Measurements from ENCODE around the gene LRATD1.
"Not testable (repeated sequence)": the region's sequence is repeated elsewhere in the genome, so short reads cannot be mapped to it uniquely, and the experiment has no call there.

The LRATD1 gene

DNA sequence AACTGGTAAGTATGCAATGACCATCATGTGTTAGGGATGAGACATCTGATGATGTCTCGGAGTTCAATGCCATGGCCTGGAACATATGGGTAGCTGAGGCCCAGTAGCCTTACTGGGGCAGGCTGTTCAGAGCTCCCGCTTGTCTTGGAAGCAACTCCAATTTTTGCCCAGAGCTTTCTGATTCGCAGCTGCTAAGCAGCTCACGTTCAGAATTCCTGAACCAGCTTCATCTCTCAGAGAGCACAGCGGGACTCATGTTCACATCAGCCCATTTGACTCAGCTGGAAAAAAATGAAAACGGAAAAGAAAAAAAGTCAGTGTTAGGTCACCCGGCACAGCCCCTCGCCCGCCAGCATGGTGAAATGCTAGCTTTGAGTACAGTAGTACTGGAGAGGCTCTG lies 16.8 kb upstream of the LRATD1 start:
- H3K9me3 ChIP-seq (ENCODE audit: control insufficient read depth in 1 of 2, low read length in 2 of 2), result no peaks in the 10 kb centered on the region

DNA sequence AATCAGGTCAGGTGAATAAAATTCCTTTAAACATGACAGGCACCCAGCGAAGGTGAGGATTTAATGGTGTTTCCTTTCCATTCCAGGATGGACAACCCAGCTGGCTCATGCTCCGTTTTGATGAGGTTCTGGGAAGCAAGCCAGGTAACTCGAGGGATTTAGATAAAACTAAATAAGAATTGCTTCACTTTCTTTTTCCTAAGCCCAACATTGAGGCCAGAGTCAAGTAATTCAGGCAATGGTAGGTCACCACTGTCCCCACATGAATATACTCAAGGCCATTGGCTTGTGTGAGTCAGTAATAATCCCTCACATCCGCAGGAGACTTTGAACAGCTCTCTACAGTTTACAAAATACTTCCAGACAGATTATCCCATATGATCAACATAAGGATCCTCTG lies 16.2 kb upstream of the LRATD1 start:
- H3K36me3 ChIP-seq (ENCODE audit: control insufficient read depth in 1 of 2, insufficient read depth in 2 of 2, low read length in 2 of 2), result no peaks in the 10 kb centered on the region

More for the DNA sequence above, 16.8 kb upstream of the LRATD1 start:
- Histone ChIP-seq H3K27ac (ENCODE audit: low read depth, low read length) (no peak overlapping the region), H3K4me3 (ENCODE audit: low read depth in 1 of 2, low read length in 2 of 2) (no peak overlapping the region), H3K27me3 (ENCODE audit: control insufficient read depth in 1 of 2, insufficient read depth in 2 of 2, low read length in 2 of 2) (no peaks in the 10 kb centered on the region), H3K36me3 (ENCODE audit: control insufficient read depth in 1 of 2, insufficient read depth in 2 of 2, low read length in 2 of 2) (no peaks in the 10 kb centered on the region), H3K4me1 (ENCODE audit: control insufficient read depth in 1 of 2, insufficient read depth in 2 of 2, low read length in 2 of 2) (peaks cover 0 to 7% of the 10 kb centered on the region in 2 donors), H3K9ac (ENCODE audit: low read depth in 1 of 2, low read length in 2 of 2) (no peak overlapping the region)

DNA sequence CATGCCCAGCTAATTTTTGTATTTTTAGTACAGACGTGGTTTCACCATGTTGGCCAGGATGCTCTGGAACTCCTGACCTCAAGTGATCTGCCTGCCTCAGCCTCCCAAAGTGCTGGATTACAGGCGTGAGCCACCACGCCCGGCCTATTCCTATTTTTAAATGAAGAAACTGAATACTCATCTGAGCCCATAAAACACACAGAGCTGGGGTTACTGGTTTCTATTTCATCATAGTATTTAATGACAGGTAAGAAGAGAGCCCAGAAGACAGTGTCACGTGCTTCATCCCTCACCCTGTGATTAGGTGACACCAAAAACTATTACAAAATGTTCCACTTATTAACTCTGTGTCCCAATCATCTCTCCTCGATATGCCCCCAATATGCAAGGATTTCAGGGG lies 15.6 kb upstream of the LRATD1 start:
- H3K27ac ChIP-seq (ENCODE audit: low read depth, low read length), result no peak overlapping the region
- H3K4me3 ChIP-seq (ENCODE audit: low read depth in 1 of 2, low read length in 2 of 2), result no peak overlapping the region
- H3K9me3 ChIP-seq (ENCODE audit: control insufficient read depth in 1 of 2, low read length in 2 of 2), result no peaks in the 10 kb centered on the region
- no peak overlapping the region for H3K9ac ChIP-seq (ENCODE audit: low read depth in 1 of 2, low read length in 2 of 2)
- peaks cover 0 to 9% of the 10 kb centered on the region in 2 donors for H3K4me1 ChIP-seq (ENCODE audit: control insufficient read depth in 1 of 2, insufficient read depth in 2 of 2, low read length in 2 of 2)
- no peaks in the 10 kb centered on the region for H3K36me3 ChIP-seq (ENCODE audit: control insufficient read depth in 1 of 2, insufficient read depth in 2 of 2, low read length in 2 of 2)
- no peaks in the 10 kb centered on the region for H3K27me3 ChIP-seq (ENCODE audit: control insufficient read depth in 1 of 2, insufficient read depth in 2 of 2, low read length in 2 of 2)

More for the DNA sequence above, 16.2 kb upstream of the LRATD1 start:
- no peak overlapping the region for H3K9ac ChIP-seq (ENCODE audit: low read depth in 1 of 2, low read length in 2 of 2)
- no peaks in the 10 kb centered on the region for H3K27me3 ChIP-seq (ENCODE audit: control insufficient read depth in 1 of 2, insufficient read depth in 2 of 2, low read length in 2 of 2)
- no peak overlapping the region for H3K4me3 ChIP-seq (ENCODE audit: low read depth in 1 of 2, low read length in 2 of 2)
- H3K4me1 ChIP-seq (ENCODE audit: control insufficient read depth in 1 of 2, insufficient read depth in 2 of 2, low read length in 2 of 2), result peaks cover 0 to 7% of the 10 kb centered on the region in 2 donors
- no peak overlapping the region for H3K27ac ChIP-seq (ENCODE audit: low read depth, low read length)
- no peaks in the 10 kb centered on the region for H3K9me3 ChIP-seq (ENCODE audit: control insufficient read depth in 1 of 2, low read length in 2 of 2)

DNA sequence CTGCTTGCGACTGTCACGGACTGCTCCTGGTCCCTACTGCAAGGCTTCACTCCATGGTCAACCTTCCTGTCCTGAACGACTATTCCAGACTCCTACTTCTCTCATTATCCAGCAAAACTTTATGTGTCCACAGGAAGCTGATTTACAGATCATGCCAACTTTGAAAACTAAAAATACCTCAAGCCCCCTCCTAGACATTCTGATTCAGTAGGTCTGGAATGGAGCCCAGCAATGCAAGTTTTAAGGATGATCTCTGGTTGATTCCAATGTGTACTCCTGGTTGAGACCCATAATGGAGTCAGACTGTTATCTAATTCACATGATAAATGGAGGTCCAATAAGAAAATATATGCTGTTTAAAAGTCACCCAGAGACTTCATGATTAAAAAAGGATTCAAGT lies 13.1 kb upstream of the LRATD1 start:
- H3K36me3 ChIP-seq (ENCODE audit: control insufficient read depth in 1 of 2, insufficient read depth in 2 of 2, low read length in 2 of 2), result no peaks in the 10 kb centered on the region
- no peak overlapping the region for H3K4me3 ChIP-seq (ENCODE audit: low read depth in 1 of 2, low read length in 2 of 2)
- H3K9me3 ChIP-seq (ENCODE audit: control insufficient read depth in 1 of 2, low read length in 2 of 2), result no peaks in the 10 kb centered on the region
- H3K27me3 ChIP-seq (ENCODE audit: control insufficient read depth in 1 of 2, insufficient read depth in 2 of 2, low read length in 2 of 2), result no peaks in the 10 kb centered on the region
- H3K4me1 ChIP-seq (ENCODE audit: control insufficient read depth in 1 of 2, insufficient read depth in 2 of 2, low read length in 2 of 2), result peaks cover 5 to 23% of the 10 kb centered on the region in 2 donors
- H3K9ac ChIP-seq (ENCODE audit: low read depth in 1 of 2, low read length in 2 of 2), result no peak overlapping the region
- H3K27ac ChIP-seq (ENCODE audit: low read depth, low read length), result no peak overlapping the region

GRCh38 chr2:14621114-14621513 lies 11.4 kb upstream of the LRATD1 start:
- no peak overlapping the region for H3K27ac ChIP-seq (ENCODE audit: low read depth, low read length)

DNA sequence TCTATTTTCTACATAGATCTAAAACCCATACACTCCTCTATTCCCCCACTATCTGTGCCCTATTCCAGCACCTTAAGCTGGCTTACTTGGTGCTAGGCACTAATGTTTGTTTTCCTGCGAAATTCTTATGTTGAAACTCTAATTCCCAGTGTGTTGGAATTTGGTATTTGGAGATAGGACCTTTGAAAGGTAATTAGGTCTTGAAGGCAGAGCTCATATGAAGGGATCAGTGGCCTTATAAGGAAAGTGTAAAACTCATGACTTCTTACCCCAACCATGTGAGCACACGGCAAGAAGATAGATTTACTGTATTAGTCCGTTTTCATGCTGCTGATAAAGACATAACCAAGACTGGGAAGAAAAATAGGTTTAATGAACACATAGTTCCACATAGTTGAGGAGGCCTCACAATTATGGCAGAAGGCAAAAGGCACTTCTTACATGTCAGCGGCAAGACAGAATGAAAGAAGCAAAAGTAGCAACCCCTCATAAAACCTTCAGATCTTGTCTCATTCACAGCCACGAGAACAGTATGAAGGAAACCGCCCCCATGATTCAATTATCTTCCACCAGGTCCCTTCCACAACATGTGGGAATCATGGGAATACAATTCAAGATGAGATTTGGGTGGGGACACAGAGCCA lies 10.5 kb upstream of the LRATD1 start:
- no peaks in the 10 kb centered on the region for H3K27me3 ChIP-seq (ENCODE audit: control insufficient read depth in 1 of 2, insufficient read depth in 2 of 2, low read length in 2 of 2)
- no peak overlapping the region for H3K27ac ChIP-seq (ENCODE audit: low read depth, low read length)
- H3K36me3 ChIP-seq (ENCODE audit: control insufficient read depth in 1 of 2, insufficient read depth in 2 of 2, low read length in 2 of 2), result no peaks in the 10 kb centered on the region
- H3K4me3 ChIP-seq (ENCODE audit: low read depth in 1 of 2, low read length in 2 of 2), result no peak overlapping the region
- H3K4me1 ChIP-seq (ENCODE audit: control insufficient read depth in 1 of 2, insufficient read depth in 2 of 2, low read length in 2 of 2), result peaks cover 8 to 33% of the 10 kb centered on the region in 2 donors
- no peaks in the 10 kb centered on the region for H3K9me3 ChIP-seq (ENCODE audit: control insufficient read depth in 1 of 2, low read length in 2 of 2)
- H3K9ac ChIP-seq (ENCODE audit: low read depth in 1 of 2, low read length in 2 of 2), result no peak overlapping the region

More at GRCh38 chr2:14621114-14621513, 11.4 kb upstream of the LRATD1 start:
- H3K27me3 ChIP-seq (ENCODE audit: control insufficient read depth in 1 of 2, insufficient read depth in 2 of 2, low read length in 2 of 2), result no peaks in the 10 kb centered on the region
- no peaks in the 10 kb centered on the region for H3K9me3 ChIP-seq (ENCODE audit: control insufficient read depth in 1 of 2, low read length in 2 of 2)
- H3K4me1 ChIP-seq (ENCODE audit: control insufficient read depth in 1 of 2, insufficient read depth in 2 of 2, low read length in 2 of 2), result peaks cover 5 to 33% of the 10 kb centered on the region in 2 donors
- H3K9ac ChIP-seq (ENCODE audit: low read depth in 1 of 2, low read length in 2 of 2), result no peak overlapping the region
- no peak overlapping the region for H3K4me3 ChIP-seq (ENCODE audit: low read depth in 1 of 2, low read length in 2 of 2)
- no peaks in the 10 kb centered on the region for H3K36me3 ChIP-seq (ENCODE audit: control insufficient read depth in 1 of 2, insufficient read depth in 2 of 2, low read length in 2 of 2)

DNA sequence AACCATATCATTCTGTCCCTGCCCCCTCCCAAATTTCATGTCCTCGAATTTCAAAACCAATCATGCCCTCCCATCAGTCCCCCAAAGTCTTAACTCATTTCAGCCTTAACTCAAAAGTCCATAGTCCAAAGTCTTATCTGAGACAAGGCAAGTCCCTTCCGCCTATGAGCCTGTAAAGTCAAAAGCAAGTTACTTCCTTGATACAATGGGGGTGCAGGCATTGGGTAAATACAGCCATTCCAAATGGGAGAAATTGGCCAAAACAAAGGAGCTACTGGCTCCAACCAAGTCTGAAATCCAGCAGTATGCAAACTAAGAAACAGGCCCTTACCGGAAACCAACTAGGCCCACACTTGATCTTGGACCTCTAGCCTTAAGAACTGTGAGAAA lies 10.0 kb upstream of the LRATD1 start:
- Histone ChIP-seq H3K4me3 (ENCODE audit: low read depth in 1 of 2, low read length in 2 of 2) (peak overlapping the region in 1 of 2 donors; percentile 35), H3K27ac (ENCODE audit: low read depth, low read length) (peak overlapping the region; percentile 30), H3K4me1 (ENCODE audit: control insufficient read depth in 1 of 2, insufficient read depth in 2 of 2, low read length in 2 of 2) (peaks cover 11 to 33% of the 10 kb centered on the region in 2 donors)
- H3K36me3 ChIP-seq (ENCODE audit: control insufficient read depth in 1 of 2, insufficient read depth in 2 of 2, low read length in 2 of 2); H3K27me3 ChIP-seq (ENCODE audit: control insufficient read depth in 1 of 2, insufficient read depth in 2 of 2, low read length in 2 of 2); H3K9ac ChIP-seq (ENCODE audit: low read depth in 1 of 2, low read length in 2 of 2); H3K9me3 ChIP-seq (ENCODE audit: control insufficient read depth in 1 of 2, low read length in 2 of 2): not testable (repeated sequence)

DNA sequence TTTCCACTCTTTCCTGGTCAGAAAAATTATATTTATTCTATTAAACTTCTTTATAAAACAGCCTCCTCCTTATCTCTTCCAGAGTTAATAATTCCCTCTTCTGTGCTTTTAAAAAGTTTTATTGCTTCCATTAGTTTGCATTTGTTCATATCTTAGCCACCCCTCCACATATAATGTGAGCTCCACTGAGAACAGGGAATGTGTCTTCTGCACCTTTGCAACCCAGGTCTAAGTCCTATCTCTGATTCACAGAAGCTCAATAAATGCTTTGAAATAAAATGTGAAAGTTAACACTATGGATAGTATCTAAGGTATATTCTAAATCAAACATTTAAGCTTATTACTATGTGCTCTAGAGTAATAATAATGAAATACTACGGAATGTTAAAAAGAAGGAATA lies 9.3 kb upstream of the LRATD1 start:
- Histone ChIP-seq H3K27ac (ENCODE audit: low read depth, low read length) (no peak overlapping the region), H3K4me1 (ENCODE audit: control insufficient read depth in 1 of 2, insufficient read depth in 2 of 2, low read length in 2 of 2) (peaks cover 13 to 36% of the 10 kb centered on the region in 2 donors), H3K36me3 (ENCODE audit: control insufficient read depth in 1 of 2, insufficient read depth in 2 of 2, low read length in 2 of 2) (no peaks in the 10 kb centered on the region), H3K27me3 (ENCODE audit: control insufficient read depth in 1 of 2, insufficient read depth in 2 of 2, low read length in 2 of 2) (no peaks in the 10 kb centered on the region), H3K9me3 (ENCODE audit: control insufficient read depth in 1 of 2, low read length in 2 of 2) (no peaks in the 10 kb centered on the region), H3K9ac (ENCODE audit: low read depth in 1 of 2, low read length in 2 of 2) (no peak overlapping the region), H3K4me3 (ENCODE audit: low read depth in 1 of 2, low read length in 2 of 2) (no peak overlapping the region)

DNA sequence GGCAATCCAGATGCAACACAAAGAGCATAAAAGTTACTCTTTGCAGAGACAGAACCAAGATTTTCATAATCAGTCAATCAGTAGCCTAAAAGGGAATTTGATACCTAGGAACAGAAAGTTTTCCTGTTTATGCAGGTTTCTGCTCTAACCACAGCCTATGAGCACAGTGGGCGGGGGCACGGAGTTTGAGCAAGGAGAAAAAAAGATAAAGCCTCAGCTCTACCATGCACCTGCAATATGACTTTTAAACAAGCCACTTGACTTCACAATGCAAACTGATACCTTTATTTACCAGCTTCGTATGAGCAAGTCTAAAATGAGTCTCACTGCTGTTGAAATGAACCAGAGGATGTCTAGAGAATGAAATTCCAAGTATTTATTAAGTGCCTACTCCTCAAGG lies 5.6 kb upstream of the LRATD1 start:
- Histone ChIP-seq H3K9me3 (ENCODE audit: control insufficient read depth in 1 of 2, low read length in 2 of 2) (no peaks in the 10 kb centered on the region), H3K4me3 (ENCODE audit: low read depth in 1 of 2, low read length in 2 of 2) (no peak overlapping the region), H3K4me1 (ENCODE audit: control insufficient read depth in 1 of 2, insufficient read depth in 2 of 2, low read length in 2 of 2) (peaks cover 17 to 51% of the 10 kb centered on the region in 2 donors), H3K9ac (ENCODE audit: low read depth in 1 of 2, low read length in 2 of 2) (no peak overlapping the region), H3K27ac (ENCODE audit: low read depth, low read length) (no peak overlapping the region), H3K36me3 (ENCODE audit: control insufficient read depth in 1 of 2, insufficient read depth in 2 of 2, low read length in 2 of 2) (no peaks in the 10 kb centered on the region), H3K27me3 (ENCODE audit: control insufficient read depth in 1 of 2, insufficient read depth in 2 of 2, low read length in 2 of 2) (no peaks in the 10 kb centered on the region)

DNA sequence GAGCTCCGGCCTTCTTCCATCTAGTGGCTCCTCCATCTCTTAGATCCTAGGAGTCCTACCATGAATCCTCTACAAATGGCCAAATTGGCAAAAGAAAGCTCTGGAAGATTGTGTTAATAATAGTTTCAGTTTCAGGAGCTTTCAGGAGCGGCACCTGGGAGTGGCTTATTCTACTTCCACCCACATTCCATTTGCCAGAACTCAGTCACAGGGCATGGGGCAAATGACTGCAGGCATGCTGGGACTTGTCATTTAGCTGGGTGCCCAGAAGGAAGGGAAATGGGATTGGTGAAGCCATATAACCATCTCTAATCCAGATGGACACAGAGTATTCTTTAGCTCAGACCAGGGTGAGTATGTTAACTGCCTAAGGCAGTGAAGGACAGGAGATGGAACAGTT lies 3.6 kb upstream of the LRATD1 start:
- peaks cover 19 to 41% of the 10 kb centered on the region in 2 donors for H3K4me1 ChIP-seq (ENCODE audit: control insufficient read depth in 1 of 2, insufficient read depth in 2 of 2, low read length in 2 of 2)
- H3K36me3 ChIP-seq (ENCODE audit: control insufficient read depth in 1 of 2, insufficient read depth in 2 of 2, low read length in 2 of 2), result no peaks in the 10 kb centered on the region
- peak overlapping the region in 1 of 2 donors; percentile 18 for H3K4me3 ChIP-seq (ENCODE audit: low read depth in 1 of 2, low read length in 2 of 2)
- H3K9me3 ChIP-seq (ENCODE audit: control insufficient read depth in 1 of 2, low read length in 2 of 2), result no peaks in the 10 kb centered on the region
- peak overlapping the region; percentile 26 for H3K27ac ChIP-seq (ENCODE audit: low read depth, low read length)
- no peak overlapping the region for H3K9ac ChIP-seq (ENCODE audit: low read depth in 1 of 2, low read length in 2 of 2)
- H3K27me3 ChIP-seq (ENCODE audit: control insufficient read depth in 1 of 2, insufficient read depth in 2 of 2, low read length in 2 of 2), result no peaks in the 10 kb centered on the region

All from duodenal mucosa (tissue), 2 donors.